ENCODE data around the gene TPPP. TPM values are rescaled to one million over a fixed set of nuclear protein-coding genes. Genes with fewer than 3 reads are reported as not detected.
"Not testable (repeated sequence)": the region's sequence is repeated elsewhere in the genome, so short reads cannot be mapped to it uniquely, and the experiment has no call there.

Gene TPPP
- polyA plus RNA-seq (ENCODE audit: insufficient read length in 3 of 3) = 1 to 10 TPM; 3.5 to 6.4 (median 4.2) TPM
- long read RNA-seq, donor 1, full-length matches to known transcripts = 1 of 8 reads
- long read RNA-seq, donor 1, partial matches to known transcripts = 7 of 8 reads
- long read RNA-seq, donor 1, other reads (novel, unspliced or antisense) = 0 of 8 reads
- long read RNA-seq, donor 2 = 0 reads
- long read RNA-seq, donor 3, full-length matches to known transcripts = 1 of 1 reads
- long read RNA-seq, donor 3, partial matches to known transcripts = 0 of 1 reads
- long read RNA-seq, donor 3, other reads (novel, unspliced or antisense) = 0 of 1 reads
- long read RNA-seq, donor 4, full-length matches to known transcripts = 1 of 1 reads
- long read RNA-seq, donor 4, partial matches to known transcripts = 0 of 1 reads
- long read RNA-seq, donor 4, other reads (novel, unspliced or antisense) = 0 of 1 reads
- long read RNA-seq, donor 5 = 0 reads
- long read RNA-seq, donor 6 = 0 reads
- long read RNA-seq, donor 7, full-length matches to known transcripts = 1 of 1 reads
- long read RNA-seq, donor 7, partial matches to known transcripts = 0 of 1 reads
- long read RNA-seq, donor 7, other reads (novel, unspliced or antisense) = 0 of 1 reads
- long read RNA-seq, donor 8 = 0 reads
- long read RNA-seq, donor 9, full-length matches to known transcripts = 2 of 2 reads
- long read RNA-seq, donor 9, partial matches to known transcripts = 0 of 2 reads
- long read RNA-seq, donor 9, other reads (novel, unspliced or antisense) = 0 of 2 reads
- long read RNA-seq, donor 10, full-length matches to known transcripts = 1 of 7 reads
- long read RNA-seq, donor 10, partial matches to known transcripts = 6 of 7 reads
- long read RNA-seq, donor 10, other reads (novel, unspliced or antisense) = 0 of 7 reads
- long read RNA-seq, donor 11 = 0 reads
- long read RNA-seq, donor 12 = 0 reads
- long read RNA-seq, donor 13 = 0 reads
- long read RNA-seq, donor 14, full-length matches to known transcripts = 4 of 4 reads
- long read RNA-seq, donor 14, partial matches to known transcripts = 0 of 4 reads
- long read RNA-seq, donor 14, other reads (novel, unspliced or antisense) = 0 of 4 reads
- long read RNA-seq, donor 15, full-length matches to known transcripts = 3 of 3 reads
- long read RNA-seq, donor 15, partial matches to known transcripts = 0 of 3 reads
- long read RNA-seq, donor 15, other reads (novel, unspliced or antisense) = 0 of 3 reads
- long read RNA-seq, donor 16, partial matches to known transcripts = 6 of 6 reads
- long read RNA-seq, donor 16, other reads (novel, unspliced or antisense) = 0 of 6 reads

DNA sequence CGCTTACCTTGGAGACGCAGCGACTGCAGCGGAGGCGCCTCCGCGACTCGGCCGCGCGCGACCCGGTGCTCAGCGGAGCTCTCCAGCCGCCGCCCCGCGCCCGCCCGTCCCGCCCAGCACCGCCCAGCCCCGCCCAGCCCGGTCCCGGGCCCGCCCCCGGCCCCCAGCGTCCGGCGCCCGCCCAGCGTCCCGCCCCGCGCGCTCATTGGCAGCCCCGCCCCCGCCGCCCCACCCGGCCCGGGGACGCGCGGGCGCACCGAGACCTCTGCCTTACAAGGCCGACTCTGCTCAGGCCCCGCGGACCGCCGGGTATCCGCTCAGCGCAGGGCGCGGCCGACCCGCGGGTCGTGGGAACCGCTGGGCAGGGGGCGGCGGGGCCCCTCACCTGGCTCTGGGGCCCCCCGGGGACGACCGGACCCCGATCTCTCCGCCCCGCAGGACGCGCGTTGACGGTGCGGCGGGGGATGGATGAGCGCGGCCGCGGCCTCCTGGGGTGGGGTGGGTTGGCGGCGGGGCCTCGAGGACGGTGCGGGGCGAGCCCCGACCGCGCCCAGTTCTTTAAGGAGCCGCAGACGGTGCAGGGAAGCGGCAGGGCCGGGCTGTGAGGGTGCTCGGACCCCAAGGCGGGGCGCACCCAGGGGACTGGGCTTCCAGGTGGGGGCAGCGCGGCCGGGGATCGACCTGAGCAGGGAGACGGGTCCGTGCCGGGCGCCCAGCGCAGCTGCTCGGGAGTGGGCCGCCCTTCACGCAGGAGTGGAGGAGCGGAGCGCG is at the start of gene TPPP:
Gene TPPP (minus strand): TSS at position 82 of the 771 bp plus-strand sequence. CDS start 15,292 bp downstream, outside the sequence.
- peak; percentile 83 for DNase-seq

DNA sequence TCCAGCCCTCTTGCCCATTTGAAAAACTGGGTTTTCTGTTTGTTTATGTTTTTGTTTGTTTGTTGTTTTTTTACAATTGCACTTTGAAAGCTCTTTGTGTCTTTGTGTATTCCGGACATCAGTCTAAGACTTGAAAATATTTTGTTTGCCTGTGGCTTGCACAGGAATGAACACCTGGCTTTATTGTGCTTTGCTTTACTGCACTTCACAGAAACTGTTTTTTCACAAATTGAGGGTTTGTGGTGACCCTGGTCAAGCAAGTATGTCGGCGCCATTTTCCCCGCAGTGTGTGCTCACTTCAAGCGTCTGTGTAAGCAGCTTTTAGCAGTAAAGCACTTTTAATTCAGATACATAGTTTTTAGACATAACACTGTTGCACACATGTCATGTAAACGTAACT is 49.1 kb upstream of the TPPP start:
- not testable (repeated sequence) for DNase-seq

DNA sequence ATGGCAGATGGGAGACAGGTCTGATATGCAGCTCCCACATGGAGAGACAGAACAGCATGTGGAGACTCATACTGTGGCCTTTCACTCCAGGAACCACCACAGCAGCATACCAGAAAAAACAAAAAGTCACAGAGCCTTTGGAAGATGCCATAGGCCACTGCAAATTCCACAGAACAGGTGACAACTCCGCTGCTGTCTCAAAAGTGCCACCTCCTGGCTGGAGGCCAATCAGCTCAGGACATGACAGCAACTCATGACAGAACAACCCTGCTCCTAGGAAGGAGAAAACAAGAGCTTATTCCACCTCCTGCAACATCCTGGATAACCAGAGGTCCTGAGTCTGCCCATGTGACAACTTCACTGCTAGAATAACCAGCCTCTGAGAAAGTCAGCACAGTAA is 41.0 kb upstream of the TPPP start:
- DNase-seq = not testable (repeated sequence)

DNA sequence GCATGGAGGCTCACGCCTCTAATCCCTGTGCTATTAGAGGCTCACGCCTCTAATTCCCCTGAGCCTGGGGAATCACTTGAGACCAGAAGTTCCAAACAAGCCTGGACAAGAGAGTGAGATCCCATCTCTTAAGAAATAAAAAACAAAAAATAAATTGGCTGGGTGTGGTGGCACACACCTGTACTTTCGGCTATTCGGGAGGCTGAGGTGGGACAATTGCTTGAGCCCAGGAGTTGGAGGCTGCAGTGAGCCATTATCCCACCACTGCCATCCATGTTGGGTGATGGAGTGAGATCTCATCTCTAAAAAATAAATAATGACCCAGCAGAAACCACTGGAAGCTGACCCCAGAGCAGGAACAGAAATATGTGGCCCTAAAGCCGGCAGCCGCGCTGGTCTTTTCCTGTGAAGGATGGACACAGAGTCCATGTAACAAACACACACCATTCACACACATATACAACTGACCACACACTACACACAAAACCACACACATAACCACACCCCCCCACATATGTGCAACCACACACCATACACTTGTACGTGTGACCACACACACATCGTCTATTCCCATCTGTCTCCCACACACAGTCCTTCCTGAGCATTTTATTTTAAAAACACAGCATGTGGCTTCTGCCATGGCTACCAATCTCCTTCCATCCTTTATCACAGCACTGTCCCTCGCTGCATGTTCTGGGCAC is 39.8 kb upstream of the TPPP start:
- not testable (repeated sequence) for DNase-seq

DNA sequence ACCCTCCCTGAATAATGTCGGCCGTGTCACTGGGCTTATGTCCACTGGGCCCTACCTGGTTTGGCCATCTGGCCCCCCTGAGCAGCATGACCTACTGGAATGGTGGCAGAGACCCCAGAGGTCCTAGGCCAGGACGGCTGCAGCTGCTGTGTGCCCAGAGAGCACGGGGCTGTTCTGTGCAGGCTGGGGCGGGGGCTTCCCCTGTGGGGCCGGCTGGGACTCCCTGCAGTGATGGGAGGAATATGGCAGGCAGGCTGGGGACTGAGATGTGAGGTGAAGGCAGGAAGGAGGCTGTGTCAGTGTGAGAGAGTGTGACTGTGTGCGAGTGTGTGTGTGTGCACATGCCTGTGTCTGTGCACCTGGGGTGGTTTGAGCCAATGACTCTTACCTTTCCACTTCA is 36.1 kb upstream of the TPPP start:
- DNase-seq = not testable (repeated sequence)

DNA sequence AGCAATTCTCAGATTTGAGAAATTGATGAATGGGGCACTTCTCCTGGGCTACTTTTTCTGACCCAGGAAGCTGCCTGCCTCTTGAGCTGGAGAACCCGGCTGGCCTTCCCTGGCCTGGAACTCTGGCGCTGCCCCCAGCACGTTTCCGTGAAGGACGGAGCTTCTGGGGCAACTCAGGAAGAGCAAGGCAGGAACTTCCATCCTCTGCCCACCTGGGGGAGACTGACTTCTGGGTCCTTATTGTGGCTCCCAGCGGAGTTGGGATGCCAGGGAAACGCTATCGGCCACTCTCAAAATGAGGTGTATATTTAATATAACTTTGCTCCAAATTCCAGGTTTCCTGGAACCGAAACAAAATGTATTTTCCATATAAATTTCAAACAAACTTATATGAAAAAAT is 33.9 kb upstream of the TPPP start:
- peak; percentile 8 for DNase-seq

DNA sequence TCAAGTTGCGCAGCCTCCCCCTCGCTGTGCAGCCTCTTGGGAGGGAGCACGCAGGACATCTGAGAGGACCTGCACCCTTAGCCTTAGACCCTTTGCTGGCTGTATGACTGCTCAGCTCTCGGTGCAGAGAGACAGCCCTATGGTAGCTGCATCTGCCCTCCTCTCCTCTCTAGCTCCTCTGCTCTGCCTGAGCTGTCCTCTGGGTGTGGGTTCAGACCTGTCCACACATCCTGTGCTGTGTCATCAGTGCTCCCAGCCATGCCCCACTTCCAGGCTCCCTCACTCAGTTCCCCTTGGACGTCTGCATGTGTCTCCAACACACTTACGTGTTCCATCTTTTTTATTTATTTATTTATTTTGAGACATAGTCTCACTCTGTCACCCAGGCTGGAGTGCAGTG is 30.7 kb upstream of the TPPP start:
- DNase-seq = not testable (repeated sequence)

DNA sequence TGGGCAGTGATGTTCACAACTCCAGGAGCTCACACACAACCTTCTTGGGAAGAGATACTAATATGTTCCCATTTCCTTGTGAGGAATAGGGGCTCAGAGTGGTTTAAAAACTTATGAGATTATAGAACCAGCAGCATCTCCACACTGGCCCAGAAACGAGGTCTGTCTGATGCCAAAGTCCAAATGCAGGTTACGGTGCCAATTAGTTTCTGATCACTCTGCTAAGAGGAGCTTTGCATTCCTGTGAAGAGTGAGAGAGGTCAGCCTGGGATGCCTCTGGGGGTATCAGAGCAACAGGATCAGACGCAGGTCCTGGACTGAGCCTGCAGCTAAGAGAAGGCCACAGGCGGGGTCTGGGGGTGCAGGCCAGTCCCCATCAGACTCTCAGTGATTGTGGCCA is 30.2 kb upstream of the TPPP start:
- DNase-seq = not testable (repeated sequence)

DNA sequence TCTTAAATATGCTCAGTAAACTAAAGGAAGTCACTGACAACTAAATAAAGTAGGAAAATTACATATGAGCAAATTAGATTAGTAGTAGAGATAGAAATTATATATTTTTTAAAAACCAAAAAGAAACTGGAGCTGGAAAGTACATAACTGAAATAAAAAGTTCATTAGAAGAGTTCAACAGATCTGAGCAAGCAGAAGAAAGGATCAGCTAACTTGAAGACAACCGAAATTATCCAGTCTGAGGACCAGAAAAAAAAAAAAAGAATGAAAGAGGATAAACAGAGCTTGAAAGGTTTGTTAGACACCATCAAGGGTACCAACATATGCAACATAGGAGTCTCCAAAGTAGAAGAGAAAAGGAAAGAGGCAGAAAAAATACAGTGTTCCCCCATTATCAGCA is 26.2 kb upstream of the TPPP start:
- DNase-seq = not testable (repeated sequence)

DNA sequence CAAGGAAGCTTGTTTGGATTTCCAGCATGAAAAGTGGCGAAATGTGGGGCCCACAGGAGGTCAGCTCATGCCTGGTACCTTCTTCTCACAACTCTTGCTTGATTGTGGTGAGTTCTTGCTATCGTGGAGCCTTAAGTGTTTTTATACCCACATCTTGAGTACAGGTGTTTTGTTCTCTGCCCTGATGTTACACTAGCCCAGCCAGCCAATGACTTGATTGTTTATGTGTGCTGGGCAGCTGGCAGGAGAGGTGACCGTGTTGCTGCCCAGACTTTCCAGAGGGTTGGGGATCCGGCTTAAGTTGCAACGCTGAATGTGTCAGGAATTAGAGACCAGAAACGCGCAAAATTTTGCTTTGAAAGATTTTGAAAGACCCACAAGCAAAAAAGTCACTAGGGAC is 24.0 kb upstream of the TPPP start:
- DNase-seq = no peak

DNA sequence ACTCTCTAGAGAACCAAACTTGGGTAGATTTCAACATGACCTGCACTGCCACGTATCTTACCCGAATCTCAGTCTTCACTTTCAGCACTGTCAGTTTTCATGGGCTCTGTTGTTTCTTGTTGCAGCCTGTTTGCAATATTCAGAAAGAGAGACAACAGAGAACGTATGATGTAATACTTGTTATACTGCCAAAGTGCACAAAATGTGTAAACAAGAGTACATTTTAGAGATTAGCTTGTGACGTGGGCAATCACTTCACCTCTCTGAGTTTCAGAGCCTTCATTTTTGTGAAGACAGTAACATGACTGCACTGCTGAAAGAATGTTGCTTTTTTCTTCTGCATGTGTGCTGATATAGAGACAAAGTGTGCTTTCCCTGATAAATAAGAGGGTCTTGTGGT is 23.6 kb upstream of the TPPP start:
- DNase-seq = not testable (repeated sequence)

DNA sequence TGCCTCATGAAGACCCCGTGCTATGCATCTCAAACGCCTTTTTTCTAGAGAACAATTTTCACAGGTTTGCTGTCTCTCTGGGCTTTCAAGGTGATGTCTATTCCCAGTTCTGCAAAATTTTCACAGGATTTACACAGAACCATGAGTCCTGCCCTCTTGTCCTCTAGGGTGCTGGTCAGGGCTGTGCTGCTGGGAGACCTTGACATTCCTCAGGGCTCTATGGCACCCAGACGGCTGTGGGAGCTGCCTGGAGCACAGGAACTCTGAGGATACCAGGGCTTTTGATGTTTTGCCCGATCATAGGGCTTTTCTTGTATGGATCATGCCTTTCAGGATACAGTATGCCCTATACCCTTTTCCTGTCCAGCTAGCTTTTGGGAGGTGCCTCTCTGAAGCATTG is 22.5 kb upstream of the TPPP start:
- DNase-seq = not testable (repeated sequence)

DNA sequence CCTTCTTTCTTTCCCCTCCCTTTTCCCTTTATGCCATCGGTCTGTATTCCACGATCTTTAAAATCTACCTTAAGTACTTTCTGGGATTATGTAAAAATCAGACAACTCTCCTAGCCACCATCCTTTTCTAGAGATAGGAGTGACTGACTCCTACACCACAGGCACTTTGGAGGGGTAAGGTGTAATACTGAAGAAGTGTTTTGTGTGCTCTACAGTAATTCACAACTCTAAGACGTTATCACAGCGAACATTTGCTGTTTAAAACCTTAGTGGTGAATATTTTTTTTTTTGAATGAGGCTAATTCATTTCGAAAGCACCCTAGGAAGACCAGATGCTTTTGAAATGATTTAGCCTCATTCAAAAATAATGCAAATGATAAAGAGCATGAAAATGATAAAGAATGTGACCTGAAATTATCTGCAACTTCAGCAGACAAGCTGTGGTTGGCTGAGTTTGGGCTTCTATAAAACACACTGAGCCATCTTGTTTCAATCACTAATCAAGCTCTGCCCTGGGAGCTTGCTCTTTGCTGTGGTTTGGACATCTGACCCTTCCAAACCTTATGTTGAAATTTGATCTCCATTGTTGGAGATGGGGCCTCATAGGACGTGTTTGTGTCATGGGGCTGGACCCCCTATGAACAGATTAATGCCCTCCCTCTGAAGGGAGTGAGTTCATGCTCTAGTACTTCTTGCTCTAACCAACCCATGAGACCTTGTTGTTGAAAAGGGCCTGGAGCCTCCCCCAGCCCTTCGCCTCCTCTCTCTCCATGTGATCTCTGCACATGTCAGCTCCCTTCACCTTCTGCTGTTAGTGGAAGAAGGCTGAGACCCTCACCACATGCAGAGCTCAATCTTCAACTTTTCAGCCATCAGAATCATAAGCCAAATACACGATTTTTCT is 21.3 kb upstream of the TPPP start:
- DNase-seq = peak; percentile 52

DNA sequence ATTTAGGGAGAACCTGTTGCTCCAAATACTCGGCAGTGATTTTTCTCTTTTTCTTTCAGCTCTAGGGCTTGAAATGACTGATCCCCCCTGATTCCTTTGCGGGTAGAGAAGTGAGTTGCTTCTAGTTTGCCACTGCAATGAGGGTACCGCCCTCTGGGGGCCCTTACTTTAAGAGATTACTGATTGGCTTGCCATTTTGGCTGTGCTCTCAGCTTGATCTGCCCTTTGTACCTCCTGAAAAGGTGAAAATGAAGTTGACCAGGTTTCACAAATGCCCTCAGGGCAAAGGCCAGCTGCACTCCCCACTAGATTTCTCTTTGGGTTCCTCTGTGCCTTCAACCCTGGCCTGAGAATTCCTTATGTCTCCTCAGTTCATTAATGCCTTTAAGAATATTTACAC is 20.5 kb upstream of the TPPP start:
- DNase-seq = not testable (repeated sequence)

DNA sequence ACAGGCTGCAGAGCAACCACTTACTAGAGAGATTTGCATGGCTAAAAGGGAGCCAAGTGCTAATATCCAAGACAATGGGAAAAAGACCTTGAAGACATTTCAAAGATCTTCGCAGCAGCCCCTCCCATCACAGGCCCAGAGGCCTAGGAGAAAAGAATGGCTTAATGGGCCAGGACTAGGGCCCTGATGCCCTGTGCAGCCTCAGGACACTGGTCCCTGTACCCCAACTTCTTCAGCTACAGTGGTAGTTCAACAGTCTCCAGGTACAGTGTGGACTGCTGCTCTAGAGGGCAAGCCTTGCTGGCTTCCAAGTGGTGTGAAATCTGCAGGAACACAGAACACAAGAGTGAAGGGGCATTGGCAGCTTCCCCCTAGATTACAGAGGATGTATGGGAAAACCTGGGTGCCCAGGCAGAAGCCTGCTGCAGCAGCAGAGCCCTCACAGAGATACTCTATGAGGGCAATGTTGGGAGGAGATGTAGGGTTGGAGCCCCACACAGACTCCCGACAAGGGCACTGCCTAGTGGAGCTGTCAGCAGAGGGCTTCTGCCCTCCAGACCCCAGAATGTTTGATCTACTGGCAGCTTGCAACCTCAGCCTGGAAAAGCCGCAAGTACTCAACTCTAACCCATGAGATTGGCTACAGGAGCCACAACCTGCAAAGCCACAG is 15.8 kb upstream of the TPPP start:
- DNase-seq = not testable (repeated sequence)

DNA sequence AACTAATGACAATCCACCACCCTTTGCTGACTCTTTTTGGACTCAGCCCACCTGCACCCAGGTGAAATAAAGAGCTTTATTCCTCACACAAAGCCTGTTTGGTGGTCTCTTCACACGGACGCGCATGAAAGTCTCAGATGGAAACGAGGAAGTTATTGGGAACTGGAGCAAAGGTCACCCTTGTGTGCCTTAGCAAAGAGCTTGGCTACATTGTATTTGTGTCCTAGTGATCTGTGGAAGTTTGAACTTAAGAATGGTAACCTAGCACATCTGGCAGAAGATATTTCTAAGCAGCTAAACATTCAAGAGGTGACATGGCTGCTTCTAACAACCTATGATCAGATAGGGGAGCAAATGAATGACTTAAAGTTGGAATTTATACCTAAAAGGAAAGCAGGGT is 15.2 kb upstream of the TPPP start:
- DNase-seq = not testable (repeated sequence)

DNA sequence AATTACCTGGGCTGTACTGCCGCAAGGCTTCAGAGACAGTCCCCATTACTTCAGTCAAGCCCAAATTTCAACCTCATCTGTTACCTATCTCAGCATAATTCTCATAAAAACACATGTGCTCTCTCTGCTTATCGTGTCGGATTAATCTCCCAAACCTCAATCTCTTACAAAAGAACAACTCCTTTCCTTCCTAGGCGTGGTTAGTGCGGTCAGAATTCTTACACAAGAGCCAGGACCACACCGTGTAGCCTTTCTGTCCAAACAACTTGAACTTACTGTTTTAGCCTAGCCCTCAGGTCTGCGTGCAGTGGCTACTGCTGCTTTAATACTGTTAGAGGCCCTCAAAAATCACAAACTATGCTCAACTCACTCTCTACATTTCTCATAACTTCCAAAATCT is 13.0 kb upstream of the TPPP start:
- not testable (repeated sequence) for DNase-seq
